ENCODE data around the gene MAP2K2.

DNA sequence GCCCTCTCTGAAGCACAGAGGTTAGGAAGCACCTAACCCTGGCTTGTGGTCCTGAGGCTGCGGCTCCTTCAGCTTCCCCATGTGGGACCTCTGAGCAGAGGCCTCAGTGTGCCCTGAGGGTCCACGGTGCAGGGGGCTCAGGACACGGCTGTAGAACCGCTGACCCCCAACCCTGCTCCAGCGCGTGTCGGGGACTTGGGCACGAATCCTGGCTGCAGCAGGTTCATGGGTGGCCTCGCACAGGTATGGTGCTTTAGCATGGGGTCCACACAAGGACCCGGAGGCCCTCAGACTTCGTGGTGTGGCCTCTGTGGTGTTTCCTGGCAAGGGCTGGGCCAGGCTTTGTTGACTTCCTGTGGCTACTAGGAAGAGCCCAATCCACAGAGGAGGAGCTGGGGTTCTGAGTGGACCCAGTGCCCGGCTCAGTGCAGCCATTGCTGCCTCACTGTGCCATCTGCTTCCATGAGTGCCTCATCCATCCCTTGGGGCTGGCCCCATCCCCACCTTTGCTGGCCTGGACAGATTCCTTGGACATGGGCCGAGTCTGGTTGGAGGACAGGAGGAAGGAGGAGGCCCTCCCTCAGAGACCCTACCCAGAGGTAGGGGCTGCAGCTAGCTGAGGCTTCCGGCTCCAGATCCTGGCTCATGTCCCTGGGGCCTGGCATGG is 81.7 kb downstream of the MAP2K2 start:
- TF ChIP-seq EZH2 (IDR thresholded peaks at IDR 0.05) (no peak), POLR2AphosphoS5 (IDR thresholded peaks at IDR 0.05; ENCODE audit: borderline replicate concordance, low read depth, low read length) (no peak)

Measured in SK-N-MC (cell line).